ENCODE results near the gene MAP2K7.
"Not testable (repeated sequence)": the region's sequence is repeated elsewhere in the genome, so short reads cannot be mapped to it uniquely, and the experiment has no call there.

The MAP2K7 gene

GRCh38 chr19:7903244-7904073 is at the start of gene MAP2K7:
MAP2K7 (plus strand) TSS chr19:7903877; CDS start chr19:7903945, 68 bp downstream.
- DNase-seq, result peak; percentile 98

- DNase-seq, result no peak
These were observed 48.1 kb upstream of the MAP2K7 start for GRCh38 chr19:7855426-7856108.

GRCh38 chr19:7856109-7856591 is 47.5 kb upstream of the MAP2K7 start:
- no peak for DNase-seq

GRCh38 chr19:7856679-7857663 is 46.7 kb upstream of the MAP2K7 start:
- no peak for DNase-seq

GRCh38 chr19:7857727-7858108 is 46.0 kb upstream of the MAP2K7 start:
- DNase-seq, result no peak

- DNase-seq, result peak; percentile 60
These were observed 45.4 kb upstream of the MAP2K7 start for GRCh38 chr19:7858109-7858770.

GRCh38 chr19:7859087-7859486 is 44.6 kb upstream of the MAP2K7 start:
- DNase-seq, result not testable (repeated sequence)

GRCh38 chr19:7859831-7860713 is 43.6 kb upstream of the MAP2K7 start:
- no peak for DNase-seq

- peak; percentile 58 for DNase-seq
These were observed 42.7 kb upstream of the MAP2K7 start for GRCh38 chr19:7860714-7861618.

- DNase-seq, result no peak
These were observed 41.9 kb upstream of the MAP2K7 start for GRCh38 chr19:7861619-7862412.

GRCh38 chr19:7862413-7862951 is 41.2 kb upstream of the MAP2K7 start:
- no peak for DNase-seq

- no peak for DNase-seq
These were observed 40.3 kb upstream of the MAP2K7 start for GRCh38 chr19:7863157-7863970.

GRCh38 chr19:7863971-7864689 is 39.5 kb upstream of the MAP2K7 start:
- no peak for DNase-seq

GRCh38 chr19:7864690-7865074 is 39.0 kb upstream of the MAP2K7 start:
- DNase-seq, result no peak

- DNase-seq, result no peak
These were observed 38.3 kb upstream of the MAP2K7 start for GRCh38 chr19:7865262-7865911.

- DNase-seq, result no peak
These were observed 37.1 kb upstream of the MAP2K7 start for GRCh38 chr19:7866399-7867091.

All from NCI-H1694 (cell line).